ENCODE measurements around the gene AIFM3.
"Not testable (repeated sequence)": the region's sequence is repeated elsewhere in the genome, so short reads cannot be mapped to it uniquely, and the experiment has no call there.

Gene AIFM3

DNA sequence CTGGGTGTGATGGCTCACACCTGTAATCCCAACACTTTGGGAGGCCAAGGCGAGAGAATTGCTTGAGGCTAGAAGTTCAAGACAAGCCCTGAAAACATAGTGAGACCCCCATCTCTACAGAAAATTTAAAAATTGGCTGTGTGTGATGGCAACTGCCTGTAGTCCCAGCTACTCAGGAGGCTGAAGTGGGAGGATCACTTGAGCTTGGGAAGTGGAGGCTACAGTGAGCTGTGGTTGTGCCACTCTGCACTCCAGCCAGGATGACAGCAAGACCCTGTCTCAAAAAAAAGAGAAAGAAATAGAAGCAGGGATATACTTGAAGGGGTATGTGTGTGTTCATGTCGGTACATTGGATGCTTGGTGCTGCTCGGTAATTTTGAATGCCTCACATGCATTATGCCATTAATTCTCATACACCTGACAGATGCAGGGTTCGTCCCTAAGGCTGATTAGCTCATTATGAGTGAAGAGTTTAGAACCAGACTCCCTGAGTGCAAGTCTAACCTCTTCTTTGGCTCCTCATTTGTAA is 35.9 kb upstream of the AIFM3 start:
- Histone ChIP-seq H3K9ac (ENCODE audit: low read depth, low read length) (no peak overlapping the region), H3K36me3 (ENCODE audit: control insufficient read depth, insufficient read depth, low read length) (peaks cover 23% of the 10 kb centered on the region), H3K9me3 (ENCODE audit: control insufficient read depth, insufficient read depth, low read length) (no peaks in the 10 kb centered on the region), H3K27ac (ENCODE audit: low read depth, low read length) (no peak overlapping the region), H3K27me3 (ENCODE audit: control insufficient read depth, insufficient read depth, low read length) (no peaks in the 10 kb centered on the region), H3K4me1 (ENCODE audit: control insufficient read depth, insufficient read depth, low read length) (peaks cover 5% of the 10 kb centered on the region), H3K4me3 (ENCODE audit: low read depth, low read length) (no peak overlapping the region)

DNA sequence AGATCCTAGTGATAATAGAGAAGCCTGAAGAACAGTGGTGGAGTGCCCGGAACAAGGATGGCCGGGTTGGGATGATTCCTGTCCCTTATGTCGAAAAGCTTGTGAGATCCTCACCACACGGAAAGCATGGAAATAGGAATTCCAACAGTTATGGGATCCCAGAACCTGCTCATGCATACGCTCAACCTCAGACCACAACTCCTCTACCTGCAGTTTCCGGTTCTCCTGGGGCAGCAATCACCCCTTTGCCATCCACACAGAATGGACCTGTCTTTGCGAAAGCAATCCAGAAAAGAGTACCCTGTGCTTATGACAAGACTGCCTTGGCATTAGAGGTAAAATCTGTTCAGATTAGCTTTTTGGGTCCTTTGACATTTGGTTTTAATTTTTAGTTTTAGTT is 33.1 kb upstream of the AIFM3 start:
- no peak overlapping the region for H3K27ac ChIP-seq (ENCODE audit: low read depth, low read length)
- H3K4me3 ChIP-seq (ENCODE audit: low read depth, low read length): no peak overlapping the region
- no peak overlapping the region for H3K9ac ChIP-seq (ENCODE audit: low read depth, low read length)
- H3K9me3 ChIP-seq (ENCODE audit: control insufficient read depth, insufficient read depth, low read length): no peaks in the 10 kb centered on the region
- H3K4me1 ChIP-seq (ENCODE audit: control insufficient read depth, insufficient read depth, low read length): no peaks in the 10 kb centered on the region; the same call in 1 of the 2 replicates
- H3K36me3 ChIP-seq (ENCODE audit: control insufficient read depth, insufficient read depth, low read length): peaks cover 39% of the 10 kb centered on the region
- H3K27me3 ChIP-seq (ENCODE audit: control insufficient read depth, insufficient read depth, low read length): no peaks in the 10 kb centered on the region

DNA sequence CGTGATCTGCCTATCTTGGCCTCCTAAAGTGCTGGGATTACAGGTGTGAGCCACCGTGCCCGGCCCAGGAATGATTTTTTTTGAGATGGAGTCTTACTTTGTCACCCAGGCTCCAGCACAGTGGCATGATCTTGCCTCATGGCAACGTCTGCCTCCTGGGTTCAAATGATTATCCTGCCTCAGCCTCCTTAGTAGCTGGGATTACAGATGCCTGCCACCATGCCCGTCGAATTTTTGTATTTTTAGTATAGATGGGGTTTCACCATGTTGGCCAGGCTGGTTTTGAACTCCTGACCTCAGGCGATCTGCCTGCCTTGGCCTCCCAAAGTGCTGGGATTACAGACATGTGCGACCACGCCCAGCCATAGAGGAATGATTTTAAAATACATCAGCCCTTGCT is 32.0 kb upstream of the AIFM3 start:
- H3K4me1 ChIP-seq (ENCODE audit: control insufficient read depth, insufficient read depth, low read length); H3K9ac ChIP-seq (ENCODE audit: low read depth, low read length); H3K4me3 ChIP-seq (ENCODE audit: low read depth, low read length); H3K9me3 ChIP-seq (ENCODE audit: control insufficient read depth, insufficient read depth, low read length); H3K27me3 ChIP-seq (ENCODE audit: control insufficient read depth, insufficient read depth, low read length); H3K27ac ChIP-seq (ENCODE audit: low read depth, low read length): not testable (repeated sequence)
- peaks cover 39% of the 10 kb centered on the region for H3K36me3 ChIP-seq (ENCODE audit: control insufficient read depth, insufficient read depth, low read length)

DNA sequence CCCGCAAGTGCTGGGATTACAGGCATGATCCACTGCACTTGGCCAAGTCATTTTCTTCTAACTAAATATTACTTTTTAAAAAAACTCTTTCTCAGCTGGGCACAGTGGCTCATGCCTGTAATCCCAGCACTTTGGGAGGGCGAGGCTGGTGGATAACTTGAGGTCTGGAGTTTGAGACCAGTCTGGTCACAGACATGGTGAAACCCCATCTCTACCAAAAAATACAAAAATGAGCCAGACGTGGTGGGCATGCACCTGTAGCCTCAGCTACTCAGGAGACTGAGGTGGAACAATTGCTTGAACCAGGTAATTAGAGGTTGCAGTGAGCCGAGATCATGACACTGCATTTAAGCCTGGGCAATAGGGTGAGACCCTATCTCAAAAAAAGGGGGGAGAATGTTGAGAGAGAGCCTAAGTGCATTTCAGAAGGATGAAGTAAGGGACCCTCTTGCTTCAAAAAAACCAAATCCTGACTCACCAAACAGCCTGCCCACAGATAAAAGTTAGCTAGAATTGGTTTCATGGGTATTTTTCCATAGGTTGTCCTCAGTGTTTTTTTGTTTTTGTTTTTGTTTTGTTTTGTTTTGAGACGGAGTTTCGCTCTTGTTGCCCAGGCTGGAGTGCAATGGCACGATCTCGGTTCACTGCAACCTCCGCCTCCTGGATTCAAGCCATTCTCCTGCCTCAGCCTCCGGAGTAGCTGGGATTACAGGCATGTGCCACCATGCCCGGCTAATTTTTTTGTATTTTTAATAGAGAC is 31.1 kb upstream of the AIFM3 start:
- H3K4me1 ChIP-seq (ENCODE audit: control insufficient read depth, insufficient read depth, low read length): not testable (repeated sequence)

DNA sequence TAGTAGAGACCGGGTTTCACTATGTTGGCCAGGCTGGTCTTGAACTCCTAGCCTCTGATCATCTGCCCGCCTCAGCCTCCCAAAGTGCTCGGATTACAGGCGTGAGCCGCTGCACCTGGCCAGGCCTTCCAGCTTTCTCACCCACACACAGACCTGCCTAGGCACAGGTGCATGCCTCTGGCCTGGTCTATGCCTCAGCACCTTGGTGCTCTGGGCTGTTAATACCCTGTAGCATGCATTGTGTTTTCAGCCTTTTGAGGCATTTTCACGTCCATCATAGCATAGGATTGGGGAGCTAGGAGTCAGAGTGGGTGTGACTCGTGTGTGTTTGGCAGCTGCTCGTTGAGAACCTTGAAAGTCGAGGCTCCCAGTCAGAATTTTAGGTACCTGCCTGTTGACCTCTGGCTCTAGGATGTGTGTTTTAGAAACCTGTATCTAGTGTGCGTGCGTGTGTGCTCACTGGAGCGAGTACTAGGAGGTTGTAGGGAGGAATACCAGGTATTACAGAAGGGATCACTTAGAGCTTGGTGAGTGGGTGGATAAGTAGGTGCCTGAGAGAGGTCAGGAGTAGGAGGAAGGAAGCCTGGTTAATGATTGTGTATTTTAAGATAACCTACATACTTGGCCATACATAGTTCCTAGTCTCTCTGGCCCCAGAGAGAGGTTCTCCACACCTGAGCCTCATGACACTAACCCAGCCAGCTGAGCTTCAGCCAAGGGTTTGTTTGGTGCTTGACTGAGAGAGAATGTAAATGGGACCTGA is 29.8 kb upstream of the AIFM3 start:
- Histone ChIP-seq H3K27me3 (ENCODE audit: control insufficient read depth, insufficient read depth, low read length) (no peaks in the 10 kb centered on the region), H3K9me3 (ENCODE audit: control insufficient read depth, insufficient read depth, low read length) (no peaks in the 10 kb centered on the region), H3K27ac (ENCODE audit: low read depth, low read length) (peak overlapping the region; percentile 8), H3K36me3 (ENCODE audit: control insufficient read depth, insufficient read depth, low read length) (peaks cover 50% of the 10 kb centered on the region), H3K4me1 (ENCODE audit: control insufficient read depth, insufficient read depth, low read length) (no peaks in the 10 kb centered on the region; the same call in 1 of the 2 replicates), H3K4me3 (ENCODE audit: low read depth, low read length) (no peak overlapping the region), H3K9ac (ENCODE audit: low read depth, low read length) (no peak overlapping the region)

More for the DNA sequence above, 31.1 kb upstream of the AIFM3 start:
- peaks cover 44% of the 10 kb centered on the region for H3K36me3 ChIP-seq (ENCODE audit: control insufficient read depth, insufficient read depth, low read length)
- H3K9me3 ChIP-seq (ENCODE audit: control insufficient read depth, insufficient read depth, low read length); H3K27ac ChIP-seq (ENCODE audit: low read depth, low read length); H3K27me3 ChIP-seq (ENCODE audit: control insufficient read depth, insufficient read depth, low read length); H3K4me3 ChIP-seq (ENCODE audit: low read depth, low read length); H3K9ac ChIP-seq (ENCODE audit: low read depth, low read length): not testable (repeated sequence)

DNA sequence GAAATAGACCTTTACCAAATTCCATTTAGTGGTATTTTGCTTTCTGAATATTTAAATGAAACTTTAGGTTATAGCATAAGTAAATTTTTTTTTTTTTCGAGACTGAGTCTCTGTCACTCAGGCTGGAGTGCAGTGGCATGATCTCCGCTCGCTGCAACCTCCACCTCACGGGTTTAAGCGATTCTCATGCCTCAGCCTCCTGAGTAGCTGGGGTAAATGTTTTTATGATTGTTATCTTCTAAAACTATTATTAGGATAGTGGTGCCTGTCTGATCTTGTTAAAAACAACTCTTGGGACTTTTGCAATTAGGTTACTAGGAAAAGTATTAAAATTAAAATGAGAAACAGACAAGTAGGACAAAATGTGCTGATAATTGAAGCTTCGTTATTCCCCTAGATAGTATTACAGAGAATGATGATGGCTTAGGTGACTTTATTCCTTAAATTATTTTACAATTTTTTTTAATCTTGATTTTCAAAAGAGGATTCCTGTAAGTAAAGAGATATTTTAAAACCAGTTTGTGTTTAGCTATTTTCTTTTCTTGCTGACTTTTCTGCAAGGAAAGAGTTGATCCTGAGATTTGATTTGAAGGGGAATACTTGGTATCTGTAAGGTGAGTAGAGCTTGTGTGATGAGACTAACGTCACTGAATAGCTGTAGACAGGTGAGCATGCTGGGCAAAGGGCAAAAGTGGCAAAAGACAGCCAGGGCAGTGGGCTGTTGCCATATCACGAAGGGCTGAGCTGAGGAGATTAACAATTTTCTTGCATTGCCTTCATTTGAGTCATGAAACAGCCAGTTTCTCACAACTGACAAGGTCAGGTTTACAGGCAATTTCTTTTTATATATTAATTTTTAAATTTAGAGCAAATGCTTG is 29.0 kb upstream of the AIFM3 start:
- Histone ChIP-seq H3K4me3 (ENCODE audit: low read depth, low read length) (no peak overlapping the region), H3K4me1 (ENCODE audit: control insufficient read depth, insufficient read depth, low read length) (no peaks in the 10 kb centered on the region; the same call in 1 of the 2 replicates), H3K27me3 (ENCODE audit: control insufficient read depth, insufficient read depth, low read length) (no peaks in the 10 kb centered on the region), H3K36me3 (ENCODE audit: control insufficient read depth, insufficient read depth, low read length) (peaks cover 50% of the 10 kb centered on the region), H3K9ac (ENCODE audit: low read depth, low read length) (no peak overlapping the region), H3K9me3 (ENCODE audit: control insufficient read depth, insufficient read depth, low read length) (no peaks in the 10 kb centered on the region), H3K27ac (ENCODE audit: low read depth, low read length) (no peak overlapping the region)

DNA sequence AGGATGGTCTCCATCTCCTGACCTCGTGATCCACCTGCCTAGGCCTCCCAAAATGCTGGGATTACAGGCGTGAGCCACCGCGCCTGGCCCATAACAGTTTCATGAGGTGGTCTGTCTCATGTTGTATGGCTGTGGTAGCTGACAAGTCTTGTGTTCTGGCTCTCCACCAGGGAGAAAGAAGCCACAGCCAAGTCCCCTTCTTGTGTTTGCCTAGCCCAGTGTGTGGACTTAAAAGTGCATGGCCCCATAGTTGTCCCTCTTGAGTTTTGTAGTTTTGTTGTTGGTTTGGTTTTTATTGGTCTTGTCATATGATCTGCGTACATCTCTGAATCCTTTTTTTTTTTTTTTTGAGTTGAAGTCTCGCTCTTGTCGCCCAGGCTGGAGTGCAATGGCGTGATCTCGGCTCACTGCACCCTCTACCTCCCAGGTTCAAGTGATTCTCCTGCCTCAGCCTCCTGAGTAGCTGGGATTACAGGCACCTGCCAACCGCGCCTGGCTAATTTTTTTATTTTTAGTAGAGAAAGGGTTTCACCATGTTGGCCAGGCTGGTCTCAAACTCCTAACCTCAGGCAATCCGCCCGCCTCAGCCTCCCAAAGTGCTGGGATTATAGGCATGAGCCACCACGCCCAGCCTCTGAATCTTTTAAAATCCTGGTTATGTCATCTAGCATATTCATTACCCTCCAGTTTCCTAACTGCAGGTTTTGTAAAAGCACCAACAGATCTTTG is 27.4 kb upstream of the AIFM3 start:
- H3K27me3 ChIP-seq (ENCODE audit: control insufficient read depth, insufficient read depth, low read length); H3K4me3 ChIP-seq (ENCODE audit: low read depth, low read length); H3K9me3 ChIP-seq (ENCODE audit: control insufficient read depth, insufficient read depth, low read length); H3K27ac ChIP-seq (ENCODE audit: low read depth, low read length); H3K4me1 ChIP-seq (ENCODE audit: control insufficient read depth, insufficient read depth, low read length); H3K9ac ChIP-seq (ENCODE audit: low read depth, low read length): not testable (repeated sequence)
- peaks cover 38% of the 10 kb centered on the region for H3K36me3 ChIP-seq (ENCODE audit: control insufficient read depth, insufficient read depth, low read length)

DNA sequence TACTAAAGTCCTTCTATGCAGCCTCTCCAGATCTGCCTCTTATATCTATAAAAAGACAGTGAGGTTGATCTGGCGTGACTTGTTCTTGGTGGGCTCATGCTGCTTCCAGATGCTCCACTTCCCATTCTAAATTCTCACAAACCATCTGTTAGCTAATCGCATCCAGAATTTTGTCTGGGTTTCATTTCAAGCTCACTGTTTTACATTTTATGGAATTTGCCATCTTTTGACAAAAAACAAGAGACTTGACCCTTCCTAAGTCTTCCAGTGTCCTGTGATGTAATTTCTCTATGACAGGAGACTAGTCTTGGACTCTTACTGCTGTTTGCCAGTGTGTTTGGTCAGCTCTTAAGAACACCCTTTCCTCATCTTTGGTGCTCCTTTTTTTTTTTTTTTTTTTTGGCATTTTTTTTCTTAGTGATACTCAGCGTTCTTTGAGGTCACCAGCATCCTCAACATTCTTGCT is 26.8 kb upstream of the AIFM3 start:
- Histone ChIP-seq H3K4me3 (ENCODE audit: low read depth, low read length) (no peak overlapping the region), H3K27ac (ENCODE audit: low read depth, low read length) (no peak overlapping the region), H3K4me1 (ENCODE audit: control insufficient read depth, insufficient read depth, low read length) (no peaks in the 10 kb centered on the region; the same call in 1 of the 2 replicates), H3K9ac (ENCODE audit: low read depth, low read length) (no peak overlapping the region), H3K27me3 (ENCODE audit: control insufficient read depth, insufficient read depth, low read length) (no peaks in the 10 kb centered on the region), H3K9me3 (ENCODE audit: control insufficient read depth, insufficient read depth, low read length) (no peaks in the 10 kb centered on the region), H3K36me3 (ENCODE audit: control insufficient read depth, insufficient read depth, low read length) (peaks cover 32% of the 10 kb centered on the region)

DNA sequence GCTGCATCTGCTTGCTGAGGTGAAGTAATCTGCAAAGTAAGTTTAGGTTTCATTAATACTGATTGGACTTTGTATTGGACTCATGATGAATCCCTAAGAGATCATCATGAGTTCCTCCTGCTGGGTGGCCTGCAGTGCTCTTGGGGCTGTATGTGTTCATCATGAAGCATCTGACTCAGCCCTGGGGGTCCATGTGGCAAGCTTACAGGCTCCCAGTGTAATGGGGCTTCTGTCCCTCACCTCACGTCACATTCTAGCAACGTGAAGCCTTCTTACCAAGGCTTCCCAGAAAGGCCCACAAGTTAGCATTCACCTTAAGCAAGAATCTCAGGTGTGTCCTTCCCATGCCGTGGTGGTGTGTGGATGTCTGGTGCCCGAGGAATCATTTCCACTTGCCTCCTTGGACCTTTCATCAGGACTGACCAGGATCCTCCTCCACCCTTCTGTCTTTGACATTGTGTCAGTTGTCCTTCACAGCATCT is 26.1 kb upstream of the AIFM3 start:
- Histone ChIP-seq H3K27ac (ENCODE audit: low read depth, low read length) (no peak overlapping the region), H3K27me3 (ENCODE audit: control insufficient read depth, insufficient read depth, low read length) (no peaks in the 10 kb centered on the region), H3K4me3 (ENCODE audit: low read depth, low read length) (no peak overlapping the region), H3K9me3 (ENCODE audit: control insufficient read depth, insufficient read depth, low read length) (no peaks in the 10 kb centered on the region), H3K4me1 (ENCODE audit: control insufficient read depth, insufficient read depth, low read length) (no peaks in the 10 kb centered on the region; the same call in 1 of the 2 replicates), H3K36me3 (ENCODE audit: control insufficient read depth, insufficient read depth, low read length) (peaks cover 35% of the 10 kb centered on the region), H3K9ac (ENCODE audit: low read depth, low read length) (no peak overlapping the region)

Measured in HUES48 (cell line).